Keratinocyte (primary cell): ENCODE data around the gene CA5A.

Experiments used
- CTCF ChIP-seq, 3 experiments: IDR thresholded peaks in 1 of 3; conservative IDR thresholded peaks in 1 of 3; optimal IDR thresholded peaks in 1 of 3; 2 replicates in 2 of 3; 3 replicates in 1 of 3; pipeline versions ENCODE3 to v1.5.1; 2011; ENCODE audit warnings: low read length in 3 of 3, mild to moderate bottlenecking in 3 of 3, moderate library complexity in 2 of 3, control low read depth in 1 of 3, inconsistent platforms in 1 of 3; ENCODE audit not compliant: insufficient read depth in 2 of 3; ENCODE audit errors: extremely low read depth in 1 of 3
- EZH2 ChIP-seq: IDR thresholded peaks from one replicate; pipeline ENCODE4 v1.6.1; 2012; ENCODE audit warnings: inconsistent platforms, mild to moderate bottlenecking, low read length, moderate library complexity

- TF ChIP-seq CTCF (optimal IDR thresholded peaks at IDR 0.05 in 1 of 3, IDR thresholded peaks at IDR 0.05 in 1 of 3, conservative IDR thresholded peaks at IDR 0.05 in 1 of 3; ENCODE audit: extremely low read depth in 1 of 3, insufficient read depth in 2 of 3, low read length in 3 of 3) = no peak
- no peak for TF ChIP-seq EZH2
These were observed 89.4 kb downstream of the CA5A start for GRCh38 chr16:87846705-87847466.
